AG04450 (cell line): ENCODE data around the gene DDX43. TPM values are rescaled to one million over a fixed set of nuclear protein-coding genes. Genes with fewer than 3 reads are reported as not detected.

ENCODE experiments used
- CTCF ChIA-PET: fragments of 300-600, 350-600 bp; formaldehyde crosslinking; extraction: SDS; loops from one replicate; lab custom pipeline; 2022; ENCODE audit warnings: antibody characterized with exemption, inconsistent platforms; lab: Charles Lee
- POLR2A ChIA-PET: fragments of 350-600 bp; formaldehyde crosslinking; extraction: SDS; loops from one replicate; lab custom pipeline; 2021; ENCODE audit warnings: antibody characterized with exemption, inconsistent platforms; lab: Yijun Ruan, JAX
- DNase-seq: peaks from one replicate; pipeline ENCODE4 v3.0.0-alpha.2; 2011; ENCODE audit warnings: low read depth, low spot score
- H3K27ac ChIP-seq: one replicate; pipeline ENCODE4 v1.5.1; 2012; ENCODE audit warnings: low read depth, low read length, control low read depth
- H3K27me3 ChIP-seq: one replicate; pipeline ENCODE4 v1.6.0; 2012; ENCODE audit warnings: low read length; ENCODE audit not compliant: control insufficient read depth, insufficient read depth
- H3K4me3 ChIP-seq: 2 replicates; pipeline ENCODE4 v1.5.1; 2011; ENCODE audit warnings: mild to moderate bottlenecking, low read depth, low read length, control low read depth
- H3K9me3 ChIP-seq: 2 replicates; pipeline ENCODE4 v1.5.1; 2012; ENCODE audit warnings: low read length; ENCODE audit not compliant: control insufficient read depth, insufficient read depth
- polyA plus RNA-seq: library from polyadenylated mRNA; depleted of rRNA; stranded (reverse); fragments of >200 nt; gene quantifications from 2 replicates; pipeline ENCODE4 v1.2.3, GENCODE V29; 2011
- TF ChIP-seq, protein P1 (sequence below): IDR thresholded peaks from 2 replicates; pipeline ENCODE4 v1.5.1; 2011; ENCODE audit warnings: low read depth, low read length, control low read depth, inconsistent platforms

Gene DDX43
- polyA plus RNA-seq, 1 experiment, result 0.37 TPM

DNA sequence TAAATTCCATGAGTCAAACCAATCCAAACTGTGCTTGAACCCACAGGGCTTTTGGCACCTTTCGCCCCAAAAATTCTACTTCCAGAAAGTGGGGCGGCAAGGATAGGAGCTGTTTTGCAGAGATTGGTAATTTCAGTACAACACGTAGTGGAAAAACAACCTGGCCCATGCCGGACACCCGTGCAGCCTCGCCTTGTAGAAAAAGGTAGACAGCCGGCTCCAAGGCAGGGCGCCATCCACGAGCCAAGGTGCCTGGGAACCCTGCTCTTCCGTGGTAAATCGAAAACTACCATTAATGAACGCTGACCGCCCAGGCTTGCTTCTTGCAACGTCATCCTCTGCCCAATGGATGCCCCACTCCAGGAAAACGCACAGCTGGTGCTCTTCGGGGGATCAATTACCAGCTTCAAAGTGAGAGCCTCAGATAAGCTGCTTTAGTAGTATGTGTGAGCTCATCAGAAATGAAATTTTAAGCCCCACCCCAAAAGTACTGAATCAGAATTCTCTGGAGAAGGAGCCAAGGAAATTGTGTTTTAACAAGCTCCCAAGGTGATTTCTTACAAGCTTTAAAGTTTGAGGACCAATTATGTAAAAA, 26.8 kb upstream of the DDX43 start:
- ChIA-PET CTCF (no interaction called here), POLR2A (interaction anchor here (0.5 kb wide), 1 partner anchor 117 kb away, joined by 3 read pairs; no protein-coding TSS in a partner anchor)
- TF ChIP-seq, protein P1, sequence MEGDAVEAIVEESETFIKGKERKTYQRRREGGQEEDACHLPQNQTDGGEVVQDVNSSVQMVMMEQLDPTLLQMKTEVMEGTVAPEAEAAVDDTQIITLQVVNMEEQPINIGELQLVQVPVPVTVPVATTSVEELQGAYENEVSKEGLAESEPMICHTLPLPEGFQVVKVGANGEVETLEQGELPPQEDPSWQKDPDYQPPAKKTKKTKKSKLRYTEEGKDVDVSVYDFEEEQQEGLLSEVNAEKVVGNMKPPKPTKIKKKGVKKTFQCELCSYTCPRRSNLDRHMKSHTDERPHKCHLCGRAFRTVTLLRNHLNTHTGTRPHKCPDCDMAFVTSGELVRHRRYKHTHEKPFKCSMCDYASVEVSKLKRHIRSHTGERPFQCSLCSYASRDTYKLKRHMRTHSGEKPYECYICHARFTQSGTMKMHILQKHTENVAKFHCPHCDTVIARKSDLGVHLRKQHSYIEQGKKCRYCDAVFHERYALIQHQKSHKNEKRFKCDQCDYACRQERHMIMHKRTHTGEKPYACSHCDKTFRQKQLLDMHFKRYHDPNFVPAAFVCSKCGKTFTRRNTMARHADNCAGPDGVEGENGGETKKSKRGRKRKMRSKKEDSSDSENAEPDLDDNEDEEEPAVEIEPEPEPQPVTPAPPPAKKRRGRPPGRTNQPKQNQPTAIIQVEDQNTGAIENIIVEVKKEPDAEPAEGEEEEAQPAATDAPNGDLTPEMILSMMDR, result no peak
- no peak overlapping the region for H3K4me3 ChIP-seq
- H3K27me3 ChIP-seq, result peaks cover 5% of the 10 kb centered on the region
- no peak for DNase-seq
- H3K27ac ChIP-seq, result no peak overlapping the region
- H3K9me3 ChIP-seq, result peaks cover 16% of the 10 kb centered on the region

DNA sequence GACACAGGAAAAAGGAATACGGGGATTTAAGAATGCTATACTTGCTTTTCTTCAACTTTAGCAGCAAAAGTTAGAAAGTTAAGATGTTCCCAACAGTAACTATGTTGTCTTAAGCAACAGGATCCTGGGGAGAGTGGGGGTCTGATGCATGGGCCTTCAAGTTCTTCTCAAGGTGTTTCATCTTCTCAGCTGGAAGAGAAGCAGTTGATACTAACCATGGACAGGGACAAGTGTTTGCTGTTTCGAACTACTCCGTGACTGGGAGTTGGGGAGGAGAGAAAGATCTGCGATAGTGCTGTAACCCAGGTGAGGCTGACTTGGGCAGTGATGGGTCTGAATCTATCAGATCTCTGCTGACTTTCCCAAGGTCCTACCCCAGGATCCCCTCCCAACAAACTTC, 26.0 kb upstream of the DDX43 start:
- ChIA-PET CTCF (no interaction called here), POLR2A (no interaction called here)
- no peak for DNase-seq
- TF ChIP-seq, protein P1, result no peak
- no peak overlapping the region for H3K27ac ChIP-seq
- no peak overlapping the region for H3K4me3 ChIP-seq
- H3K27me3 ChIP-seq, result peaks cover 5% of the 10 kb centered on the region
- peaks cover 7% of the 10 kb centered on the region for H3K9me3 ChIP-seq

DNA sequence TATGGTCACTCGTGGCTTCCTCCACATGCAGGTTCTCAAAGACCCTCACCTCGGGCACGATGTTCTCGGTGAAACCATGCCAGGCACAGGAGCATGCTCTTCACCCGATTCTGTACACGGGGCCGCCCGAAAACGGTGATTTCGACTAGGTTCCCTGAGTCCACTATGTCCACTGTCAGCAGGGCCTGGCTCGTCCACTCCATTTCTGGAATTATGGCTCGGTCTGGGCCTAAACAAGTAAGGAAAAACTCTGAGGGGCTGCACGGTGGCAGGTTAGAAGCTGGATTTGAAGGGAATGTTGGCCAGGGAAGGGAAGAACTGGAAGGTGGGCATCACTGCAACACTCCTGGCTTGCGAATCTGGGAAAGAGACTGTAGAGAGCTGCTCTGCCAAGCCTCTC, 25.5 kb upstream of the DDX43 start:
- peaks cover 7% of the 10 kb centered on the region for H3K9me3 ChIP-seq
- CTCF ChIA-PET, result no interaction called here
- peaks cover 5% of the 10 kb centered on the region for H3K27me3 ChIP-seq
- H3K4me3 ChIP-seq, result no peak overlapping the region
- no peak overlapping the region for H3K27ac ChIP-seq
- TF ChIP-seq, protein P1, result no peak
- POLR2A ChIA-PET, result no interaction called here
- no peak for DNase-seq

DNA sequence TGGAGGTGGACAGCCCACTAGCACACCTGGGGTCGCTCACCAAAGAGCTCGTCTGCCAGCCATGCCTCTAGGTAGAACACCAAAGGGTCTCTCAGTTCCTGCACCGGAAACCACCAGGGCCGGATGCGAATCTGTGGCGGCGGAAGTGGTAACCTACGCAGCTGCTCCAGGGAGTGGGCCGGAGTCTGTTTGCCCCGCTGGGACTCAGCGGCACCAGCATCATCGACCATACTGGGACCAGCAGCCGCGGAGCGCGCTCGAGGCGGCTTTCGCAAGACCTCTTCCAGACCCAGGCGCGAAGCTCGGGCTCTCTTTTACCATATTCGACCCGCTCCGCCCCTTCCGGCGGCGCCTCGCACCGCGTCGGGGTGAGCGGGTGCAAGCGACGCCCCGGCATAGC, 25.1 kb upstream of the DDX43 start, which contains the start of gene OOEP:
TSS of gene OOEP (minus strand) at position 335 of the 400 bp plus-strand sequence. CDS start at position 230, 105 bp downstream.
- Histone ChIP-seq H3K27me3 (peaks cover 5% of the 10 kb centered on the region), H3K27ac (no peak within 1 kb of the TSS), H3K9me3 (peaks cover 7% of the 10 kb centered on the region), H3K4me3 (no peak within 1 kb of the TSS)
- no peak for DNase-seq
- ChIA-PET POLR2A (no interaction called here), CTCF (no interaction called here)
- TF ChIP-seq, protein P1, result no peak

DNA sequence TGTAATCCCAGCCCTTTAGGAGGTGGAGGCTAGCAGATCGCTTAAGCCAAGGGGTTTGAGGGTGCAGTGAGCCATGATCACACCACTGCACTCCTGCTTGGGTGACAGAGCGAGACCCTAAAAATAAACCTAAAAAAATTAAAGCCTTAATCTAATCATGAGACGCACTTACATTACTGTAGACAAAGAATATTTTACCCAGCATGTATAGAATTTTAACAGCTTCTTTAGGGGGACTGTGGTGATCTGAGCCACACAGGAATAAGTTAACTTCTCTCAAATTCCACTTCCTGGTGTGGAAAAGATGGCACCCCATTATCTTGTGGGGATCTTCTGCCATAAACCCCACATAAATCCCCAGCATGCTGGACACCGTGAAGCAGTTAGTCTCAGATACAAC, 22.6 kb upstream of the DDX43 start:
- ChIA-PET POLR2A (interaction anchor here (0.7 kb wide), 2 partner anchors 11 to 212 kb away, joined by 3 to 6 read pairs; no protein-coding TSS in a partner anchor), CTCF (no interaction called here)
- TF ChIP-seq, protein P1, result no peak
- H3K9me3 ChIP-seq, result peaks cover 7% of the 10 kb centered on the region
- no peak for DNase-seq
- H3K27me3 ChIP-seq, result peaks cover 5% of the 10 kb centered on the region
- H3K27ac ChIP-seq, result no peak overlapping the region
- H3K4me3 ChIP-seq, result no peak overlapping the region
